RKO (cell line): Measurements from ENCODE around the gene C10orf90.
"Not testable (repeated sequence)": the region's sequence is repeated elsewhere in the genome, so short reads cannot be mapped to it uniquely, and the experiment has no call there.

ENCODE experiments used
- DNase-seq: peaks from one replicate; pipeline ENCODE4 v3.0.0-alpha.2; 2016; ENCODE audit warnings: low spot score

C10orf90 gene

DNA sequence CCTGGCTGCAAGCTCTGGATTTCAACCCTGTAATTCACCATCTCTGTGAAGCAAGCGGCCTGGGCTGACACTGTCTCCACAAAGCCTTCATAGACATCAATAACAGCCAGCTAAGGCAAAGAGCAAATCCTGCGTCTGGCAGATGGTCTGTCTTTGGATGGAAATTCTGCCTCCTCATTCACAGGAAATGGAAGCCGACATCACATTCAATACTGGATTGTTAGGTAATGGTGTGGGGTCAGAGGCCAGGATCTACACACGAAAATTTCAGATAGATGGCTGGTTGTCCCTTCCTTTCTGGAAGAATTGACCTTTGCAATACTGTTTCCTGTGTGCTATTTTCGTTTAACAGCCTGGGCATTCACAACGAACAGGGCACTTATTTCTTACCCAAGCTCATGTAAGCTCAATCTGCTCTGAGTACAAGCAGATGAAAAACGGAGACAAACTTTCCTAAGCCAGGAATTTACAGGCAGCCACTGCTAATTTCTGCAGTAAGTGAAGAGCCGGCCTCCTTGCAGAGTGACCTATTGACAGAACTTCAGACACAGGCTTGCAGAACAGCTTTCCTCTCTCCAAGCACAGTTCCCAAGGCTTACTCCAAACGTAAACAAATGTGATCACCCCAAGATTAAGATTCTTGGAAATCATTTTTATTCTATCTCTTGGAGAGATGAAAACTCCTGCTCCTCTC, 279.2 kb downstream of the C10orf90 start:
- no peak for DNase-seq

DNA sequence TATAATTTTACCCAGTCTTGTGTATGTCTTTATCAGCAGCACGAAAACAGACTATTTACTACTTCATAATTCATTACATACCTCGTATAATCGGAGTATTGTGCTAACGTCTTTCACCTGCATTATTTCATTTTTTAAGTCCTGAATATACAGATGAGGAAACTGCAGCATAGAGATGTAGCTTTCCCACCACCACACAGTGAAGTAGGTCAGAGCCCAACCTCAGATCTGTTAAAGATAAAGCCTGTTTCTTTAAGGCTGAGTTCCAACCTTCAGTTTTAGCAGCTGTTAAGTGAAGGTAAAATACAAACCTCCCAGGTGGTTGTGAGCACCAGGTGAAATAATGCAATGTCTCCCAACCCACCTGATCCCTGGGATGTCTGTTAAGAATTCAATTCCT, 280.2 kb downstream of the C10orf90 start:
- DNase-seq: no peak

DNA sequence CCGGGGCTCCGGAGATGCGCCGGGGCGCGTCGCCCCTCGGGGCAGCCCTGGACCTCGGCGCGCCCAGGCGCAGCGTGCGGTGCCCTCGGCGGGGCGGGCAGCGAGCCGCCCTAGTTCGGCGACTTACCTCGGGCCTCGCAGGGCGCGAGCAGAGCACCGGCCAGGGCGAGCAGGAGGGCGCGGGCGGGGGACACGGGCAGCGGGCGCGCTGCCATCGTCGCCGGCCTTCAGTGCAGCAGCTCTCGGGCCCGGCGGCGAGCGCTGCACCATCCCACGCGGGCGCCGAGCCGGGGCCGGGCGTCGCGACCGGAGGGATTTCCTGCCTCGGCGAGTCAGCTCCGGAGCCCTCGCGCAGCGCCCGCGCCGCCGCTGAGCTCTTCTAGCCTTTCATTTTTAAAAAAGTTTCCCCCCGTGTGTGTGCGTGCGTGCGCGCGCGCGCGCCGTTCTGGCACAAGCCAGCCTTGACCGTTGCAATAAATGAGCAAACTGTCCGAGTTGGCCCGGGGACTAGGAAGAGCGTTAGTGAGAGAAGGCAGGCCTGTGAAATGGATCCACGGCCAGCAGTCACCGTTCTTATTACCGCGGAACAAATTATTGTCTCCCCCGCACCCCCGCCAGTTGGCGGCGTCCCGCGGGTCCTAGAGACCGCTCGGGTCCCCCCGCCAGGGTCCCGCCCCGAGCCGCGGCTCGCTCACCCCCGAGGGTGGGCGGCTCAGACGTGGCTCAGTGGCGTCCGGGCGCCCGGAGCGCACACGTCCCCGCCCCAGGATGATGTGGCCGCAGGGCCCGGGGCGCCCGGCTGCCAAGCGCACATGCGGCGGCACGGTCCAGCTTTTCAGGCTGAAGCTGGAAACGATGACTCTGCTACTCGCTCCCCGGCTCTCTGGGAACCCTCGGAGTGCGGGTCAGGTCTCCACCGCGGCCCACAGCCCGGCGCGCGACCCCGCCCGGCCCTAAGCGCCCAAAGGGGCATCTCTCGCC, 282.3 kb downstream of the C10orf90 start, which contains the start of gene ADAM12:
Gene ADAM12 (minus strand): TSS at position 547 of the 981 bp plus-strand sequence. CDS start 332 bp downstream, at position 215.
- DNase-seq: no peak

DNA sequence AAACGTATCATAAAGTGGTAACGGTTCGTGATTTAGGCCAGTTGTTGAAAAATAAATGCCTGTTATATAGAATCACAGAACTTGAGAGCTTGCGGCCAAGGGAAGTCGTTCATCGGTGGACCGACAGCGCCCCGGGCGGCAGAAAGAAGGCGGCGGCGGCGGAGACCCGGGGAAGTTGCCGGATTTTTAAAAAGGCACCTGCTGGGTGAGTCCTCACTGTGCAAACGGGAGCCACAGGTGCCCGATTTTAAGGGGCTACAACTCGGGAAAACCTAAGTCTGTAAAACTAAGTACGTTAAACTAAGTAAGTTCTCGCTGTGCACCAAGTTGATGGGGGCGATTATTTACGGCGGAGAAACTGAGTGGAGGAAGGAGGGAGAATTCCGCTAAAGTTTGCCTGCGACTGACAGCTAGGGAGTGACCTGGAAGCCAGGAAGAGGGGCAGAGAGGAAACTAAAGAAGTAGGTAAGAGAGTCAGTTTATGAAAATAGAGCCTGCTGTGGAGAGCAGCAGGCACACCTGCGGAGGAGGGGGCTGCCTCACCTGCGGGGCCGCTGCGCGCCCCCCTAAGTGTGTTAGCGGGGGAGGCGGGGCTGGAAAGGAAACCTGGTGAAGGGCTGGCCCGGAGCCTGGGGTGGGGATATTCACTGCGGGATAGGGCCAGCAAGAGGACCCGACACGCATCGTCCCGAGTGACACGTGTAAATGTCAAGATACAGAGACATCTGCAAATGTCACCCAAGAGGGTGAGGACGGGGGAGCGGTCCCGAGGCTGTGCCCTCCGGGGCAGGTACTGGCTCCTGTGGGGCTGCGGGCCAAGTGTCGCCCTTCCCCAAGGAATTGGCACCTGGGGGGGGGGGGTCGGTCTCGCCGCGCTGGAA, 283.2 kb downstream of the C10orf90 start:
- no peak for DNase-seq

DNA sequence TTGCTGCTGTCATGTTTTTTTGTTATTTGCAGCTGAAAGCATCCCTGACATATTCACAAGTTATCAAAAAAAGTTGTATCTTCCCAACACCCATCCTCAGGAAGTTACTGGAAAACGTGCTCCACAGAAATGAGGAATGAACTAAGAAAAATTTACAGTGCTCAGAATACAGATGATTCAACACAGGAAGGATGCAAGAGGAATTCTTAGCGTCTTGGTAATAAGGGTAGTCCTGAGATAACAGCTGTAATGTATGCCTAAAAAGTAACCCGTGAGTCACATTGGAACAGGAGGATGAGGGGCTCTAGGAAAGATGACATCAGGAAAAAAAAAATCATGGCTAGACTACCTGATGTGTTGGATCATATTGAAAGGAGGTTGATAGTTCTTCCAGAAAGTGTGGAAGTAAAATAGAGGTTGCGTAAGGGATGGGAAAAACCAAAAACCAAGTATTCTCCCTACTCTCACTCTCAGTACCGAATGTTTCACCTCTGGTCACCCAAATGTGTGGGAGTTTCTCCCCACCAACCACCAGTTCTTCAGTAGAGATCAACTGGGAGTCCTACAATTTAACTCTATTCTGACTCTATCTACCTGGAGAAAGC, 286.1 kb downstream of the C10orf90 start:
- DNase-seq: peak; percentile 9

DNA sequence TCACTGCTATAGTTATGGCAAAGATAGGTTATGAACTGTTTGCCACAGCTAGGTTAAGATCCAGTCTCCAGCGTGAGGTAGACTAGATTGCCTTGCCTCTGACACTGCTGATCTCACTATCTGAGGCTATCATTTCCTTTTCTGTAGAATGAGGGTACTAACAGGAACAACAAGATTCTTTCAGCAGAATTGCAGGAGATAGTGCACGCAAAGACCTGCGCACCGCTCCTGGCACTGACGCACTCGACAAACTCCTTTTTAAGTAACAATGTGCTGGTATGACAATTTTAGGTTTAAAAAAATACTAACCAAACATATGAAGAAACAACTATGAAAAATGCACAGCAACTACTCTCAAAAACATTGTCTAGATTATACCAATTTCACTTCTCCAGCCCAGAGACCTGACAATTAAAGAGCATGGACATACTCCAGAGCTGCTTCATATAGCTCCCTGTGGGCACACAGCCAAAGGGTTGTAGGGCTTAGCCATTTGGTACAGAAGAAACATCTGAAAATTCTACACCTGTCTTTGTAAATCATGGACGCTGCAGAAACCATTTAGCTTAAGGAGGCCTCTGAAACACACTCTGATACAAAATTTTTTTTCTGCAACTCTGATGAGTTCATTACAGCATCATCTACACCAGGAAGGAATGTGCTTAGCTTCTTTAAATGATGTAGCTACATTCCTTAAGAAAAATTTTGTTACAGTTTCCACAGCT, 290.0 kb downstream of the C10orf90 start:
- DNase-seq: no peak

DNA sequence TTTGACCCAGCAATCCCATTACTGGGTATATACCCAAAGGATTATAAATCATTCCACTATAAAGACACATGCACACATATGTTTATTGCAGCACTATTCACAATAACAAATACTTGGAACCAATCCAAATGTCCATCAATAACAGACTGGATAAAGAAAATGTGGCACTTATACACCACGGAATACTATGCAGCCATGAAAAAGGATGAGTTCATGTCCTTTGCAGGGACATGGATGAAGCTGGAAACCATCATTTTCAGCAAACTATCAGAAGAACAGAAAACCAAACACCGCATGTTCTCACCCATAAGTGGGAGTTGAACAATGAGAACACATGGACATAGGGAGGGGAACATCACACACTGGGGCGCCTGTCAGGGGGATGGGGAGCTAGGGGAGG, 291.3 kb downstream of the C10orf90 start:
- DNase-seq: not testable (repeated sequence)

DNA sequence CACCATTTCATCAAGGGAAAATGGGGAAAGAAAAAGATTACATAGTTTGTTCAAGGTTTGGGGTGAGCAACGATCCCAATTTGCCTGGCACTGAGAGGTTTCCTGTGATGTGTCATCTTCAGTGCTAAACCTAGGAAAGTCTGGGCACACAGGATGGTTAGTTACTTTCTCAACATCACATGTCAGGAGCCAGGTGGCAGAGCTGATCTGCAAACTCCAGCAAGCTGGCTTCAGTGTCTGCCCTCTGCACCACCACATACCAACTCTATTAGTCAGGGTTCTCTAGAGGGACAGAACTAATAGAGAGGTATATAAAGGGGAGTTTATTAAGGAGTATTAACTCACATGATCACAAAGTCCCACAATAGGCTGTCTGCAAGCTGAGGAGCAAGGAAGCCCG, 293.5 kb downstream of the C10orf90 start:
- DNase-seq: no peak

DNA sequence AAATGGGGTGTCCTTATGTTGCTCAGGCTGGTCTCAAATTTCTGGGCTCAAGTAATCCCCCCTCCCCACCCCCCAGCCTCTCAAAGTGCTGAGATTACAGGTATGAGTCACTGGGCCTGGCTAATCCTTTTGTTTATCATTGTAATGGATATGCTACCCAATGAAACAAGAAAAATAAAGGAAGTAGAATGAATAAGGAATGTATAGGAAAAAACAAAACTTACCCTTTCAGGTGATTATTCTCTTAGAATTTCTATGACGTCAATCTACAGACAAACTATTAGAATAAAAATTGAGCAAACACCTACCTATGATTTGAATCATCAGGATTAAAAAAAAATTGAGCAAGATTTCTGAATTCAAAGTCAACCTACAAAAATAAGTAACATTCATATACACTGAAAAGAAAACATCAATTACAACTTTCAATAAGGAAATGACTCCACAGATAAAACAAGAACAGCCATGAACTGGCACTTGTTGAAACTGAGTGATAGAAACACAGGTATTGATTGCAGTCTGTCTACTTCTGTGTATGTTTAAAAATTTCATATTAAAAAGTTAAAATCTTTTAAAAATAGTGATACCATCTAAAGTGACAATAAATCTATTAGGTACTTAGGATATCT, 294.5 kb downstream of the C10orf90 start:
- DNase-seq: no peak

DNA sequence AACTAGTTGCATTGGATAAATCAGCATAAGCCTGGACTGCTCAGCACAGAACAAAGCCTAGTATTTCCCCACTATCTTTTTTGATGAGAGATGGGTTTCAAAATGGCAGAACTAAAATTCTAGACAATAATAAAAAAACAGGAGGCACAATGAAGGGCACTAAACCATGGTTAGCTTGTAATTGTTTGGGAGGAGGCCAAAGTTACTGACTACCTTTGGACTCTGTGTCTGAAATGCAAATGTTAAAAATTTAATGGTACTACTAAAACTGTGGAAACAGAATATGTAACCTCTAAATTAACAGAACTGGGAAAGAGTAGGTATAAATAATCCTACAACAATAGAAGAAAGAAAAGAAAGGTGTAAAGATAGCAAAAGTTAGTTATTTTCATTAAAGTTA, 295.2 kb downstream of the C10orf90 start:
- DNase-seq: no peak
